Tibial nerve (tissue), 4 donors: ENCODE data around the gene FKBP1A.

Source experiments
- EP300 ChIP-seq, 2 donors: sonication (generic); formaldehyde crosslinking; IDR thresholded peaks; one replicate each; pipeline ENCODE4 v1.6.1; 2017; ENCODE audit warnings: antibody characterized with exemption in 2 of 2, mild to moderate bottlenecking in 1 of 2
- POLR2A ChIP-seq, 2 donors: fragments of 450-650 bp; IDR thresholded peaks; one replicate each; pipeline ENCODE4 v1.6.1; 2017; ENCODE audit warnings: antibody characterized with exemption in 2 of 2, mild to moderate bottlenecking in 2 of 2, moderate library complexity in 2 of 2
- TF ChIP-seq, protein P1 (sequence below), 5 experiments: fragments of 200-600 bp in 3 of 5; fragments of 450-650 bp in 2 of 5; sonication (generic) in 3 of 5; IDR thresholded peaks; one replicate each; pipeline ENCODE4 v1.5.1; 2016 to 2019; ENCODE audit warnings: antibody characterized with exemption in 5 of 5, mild to moderate bottlenecking in 3 of 5, moderate library complexity in 2 of 5

DNA sequence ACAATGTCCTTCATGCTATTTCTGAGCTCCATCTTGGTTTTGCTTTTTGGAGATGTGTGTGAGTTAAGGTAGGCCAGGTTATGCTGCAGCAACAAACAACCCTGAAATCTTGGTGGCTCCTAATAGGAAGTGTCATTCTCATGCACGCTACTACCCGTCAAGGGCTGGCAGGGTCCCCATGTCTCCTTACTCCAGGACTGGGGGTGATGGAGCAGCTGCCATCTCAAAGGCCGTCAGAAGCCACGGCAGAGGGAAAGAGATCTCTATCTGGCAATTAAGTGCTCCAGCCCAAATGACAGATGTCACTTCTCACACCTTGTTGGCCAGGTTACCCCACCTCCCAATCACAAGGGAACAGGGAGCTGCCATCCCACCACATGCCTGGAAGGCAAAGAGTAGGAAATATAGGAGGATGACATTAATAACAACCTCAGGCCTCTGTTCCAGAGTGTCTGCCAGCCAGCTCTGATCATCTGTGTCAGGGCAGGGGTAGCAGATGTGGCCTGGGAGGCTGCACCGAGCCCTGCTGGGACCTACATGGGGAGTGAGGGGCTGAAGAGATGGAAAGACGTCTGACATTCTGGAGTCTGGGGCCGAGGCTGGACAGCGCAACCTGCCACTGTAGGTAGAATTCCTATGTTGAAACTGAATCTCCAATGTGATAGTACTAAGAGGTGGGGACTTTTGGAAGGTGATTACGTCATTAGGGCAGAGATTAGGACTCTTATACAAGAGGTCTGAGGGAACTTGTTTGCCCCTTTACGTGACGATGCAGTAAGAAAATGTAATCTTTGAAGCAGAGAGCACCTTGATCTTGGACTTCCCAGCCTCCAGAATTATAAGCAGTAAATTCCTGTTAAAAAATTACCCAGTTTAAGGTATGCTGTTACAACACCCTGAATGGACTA is 59.1 kb downstream of the FKBP1A start:
- TF ChIP-seq, protein P1, sequence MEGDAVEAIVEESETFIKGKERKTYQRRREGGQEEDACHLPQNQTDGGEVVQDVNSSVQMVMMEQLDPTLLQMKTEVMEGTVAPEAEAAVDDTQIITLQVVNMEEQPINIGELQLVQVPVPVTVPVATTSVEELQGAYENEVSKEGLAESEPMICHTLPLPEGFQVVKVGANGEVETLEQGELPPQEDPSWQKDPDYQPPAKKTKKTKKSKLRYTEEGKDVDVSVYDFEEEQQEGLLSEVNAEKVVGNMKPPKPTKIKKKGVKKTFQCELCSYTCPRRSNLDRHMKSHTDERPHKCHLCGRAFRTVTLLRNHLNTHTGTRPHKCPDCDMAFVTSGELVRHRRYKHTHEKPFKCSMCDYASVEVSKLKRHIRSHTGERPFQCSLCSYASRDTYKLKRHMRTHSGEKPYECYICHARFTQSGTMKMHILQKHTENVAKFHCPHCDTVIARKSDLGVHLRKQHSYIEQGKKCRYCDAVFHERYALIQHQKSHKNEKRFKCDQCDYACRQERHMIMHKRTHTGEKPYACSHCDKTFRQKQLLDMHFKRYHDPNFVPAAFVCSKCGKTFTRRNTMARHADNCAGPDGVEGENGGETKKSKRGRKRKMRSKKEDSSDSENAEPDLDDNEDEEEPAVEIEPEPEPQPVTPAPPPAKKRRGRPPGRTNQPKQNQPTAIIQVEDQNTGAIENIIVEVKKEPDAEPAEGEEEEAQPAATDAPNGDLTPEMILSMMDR (IDR thresholded peaks at IDR 0.05), result no peak
- TF ChIP-seq POLR2A (IDR thresholded peaks at IDR 0.05) (no peak), EP300 (IDR thresholded peaks at IDR 0.05) (no peak)
